Mesenchymal stem cell (in vitro differentiated cells and primary cell): Measurements from ENCODE around the gene SPTLC2.
A peak's percentile ranks its signal among the peaks of the same experiment; 100 is the strongest.
"Not testable (repeated sequence)": the region's sequence is repeated elsewhere in the genome, so short reads cannot be mapped to it uniquely, and the experiment has no call there.

Experiments used
- DNase-seq: peaks from one replicate; pipeline ENCODE4 v3.0.0-alpha.2; 2013
- H2AFZ ChIP-seq: one replicate; pipeline ENCODE4 v1.6.1; 2013; ENCODE audit warnings: low read depth, mild to moderate bottlenecking, control low read depth, inconsistent platforms, low read length, moderate library complexity
- H2AK5ac ChIP-seq: 2 replicates; pipeline ENCODE4 v1.6.1; 2013; ENCODE audit warnings: low read length, moderate library complexity, mild to moderate bottlenecking, inconsistent platforms; ENCODE audit not compliant: severe bottlenecking
- H2BK120ac ChIP-seq: one replicate; pipeline ENCODE4 v1.6.1; 2013; ENCODE audit warnings: low read depth, mild to moderate bottlenecking, inconsistent platforms, low read length, moderate library complexity
- H2BK12ac ChIP-seq, 2 experiments: one replicate each; pipeline ENCODE4 v1.6.1; 2013; ENCODE audit warnings: inconsistent platforms in 2 of 2, low read length in 2 of 2, mild to moderate bottlenecking in 2 of 2, moderate library complexity in 2 of 2, control low read depth in 1 of 2
- H2BK15ac ChIP-seq: one replicate; pipeline ENCODE4 v1.6.1; 2013; ENCODE audit warnings: mild to moderate bottlenecking, low read depth, inconsistent platforms; ENCODE audit not compliant: poor library complexity, severe bottlenecking
- H2BK5ac ChIP-seq: 2 replicates; pipeline ENCODE4 v1.6.1; 2013; ENCODE audit warnings: low read depth, mild to moderate bottlenecking, low read length, control low read depth, inconsistent platforms; ENCODE audit not compliant: poor library complexity, severe bottlenecking
- H3K14ac ChIP-seq, 2 experiments: one replicate each; pipeline ENCODE4 v1.6.1; 2013; ENCODE audit warnings: inconsistent platforms in 2 of 2, low read length in 2 of 2, control low read depth in 1 of 2, mild to moderate bottlenecking in 1 of 2, moderate library complexity in 1 of 2
- H3K18ac ChIP-seq, 2 experiments: one replicate each; pipeline ENCODE4 v1.6.1; 2013; ENCODE audit warnings: inconsistent platforms in 2 of 2, low read length in 2 of 2, control low read depth in 1 of 2, low read depth in 1 of 2, mild to moderate bottlenecking in 1 of 2
- H3K23ac ChIP-seq, 2 experiments: one replicate each; pipeline ENCODE4 v1.6.1; 2013; ENCODE audit warnings: inconsistent platforms in 2 of 2, low read length in 2 of 2, mild to moderate bottlenecking in 2 of 2, moderate library complexity in 2 of 2, control low read depth in 1 of 2
- H3K27ac ChIP-seq: 2 replicates; pipeline ENCODE4 v1.5.1; 2013; ENCODE audit warnings: mild to moderate bottlenecking, moderate library complexity, low read length, control low read depth, inconsistent platforms; ENCODE audit not compliant: poor library complexity, severe bottlenecking
- H3K27me3 ChIP-seq, 2 experiments: 2 replicates each; pipeline versions ENCODE4 v1.6.1 to v1.7.0; 2013; ENCODE audit warnings: low read length in 2 of 2, mild to moderate bottlenecking in 2 of 2, moderate library complexity in 2 of 2, control low read depth in 1 of 2, inconsistent platforms in 1 of 2; ENCODE audit not compliant: control insufficient read depth in 1 of 2, insufficient read depth in 1 of 2
- H3K36me3 ChIP-seq, 2 experiments: 2 replicates each; pipeline versions ENCODE4 v1.6.1 to v1.7.0; 2013; ENCODE audit warnings: low read length in 2 of 2, control low read depth in 1 of 2, inconsistent platforms in 1 of 2, low read depth in 1 of 2, mild to moderate bottlenecking in 1 of 2; ENCODE audit not compliant: insufficient read depth in 2 of 2, control insufficient read depth in 1 of 2
- H3K4ac ChIP-seq, 2 experiments: one replicate each; pipeline ENCODE4 v1.6.1; 2013; ENCODE audit warnings: inconsistent platforms in 2 of 2, low read length in 2 of 2, mild to moderate bottlenecking in 2 of 2, moderate library complexity in 2 of 2, control low read depth in 1 of 2, low read depth in 1 of 2
- H3K4me1 ChIP-seq: 2 replicates; pipeline ENCODE4 v1.6.1; 2013; ENCODE audit warnings: low read depth, low read length, control low read depth; ENCODE audit not compliant: control insufficient read depth, insufficient read depth
- H3K4me2 ChIP-seq: 2 replicates; pipeline ENCODE4 v1.6.1; 2013; ENCODE audit warnings: low read length, mild to moderate bottlenecking, inconsistent platforms; ENCODE audit not compliant: poor library complexity, severe bottlenecking
- H3K4me3 ChIP-seq, 2 experiments: 2 replicates each; pipeline versions ENCODE4 v1.5.1 to v1.7.0; 2013; ENCODE audit warnings: low read length in 2 of 2, mild to moderate bottlenecking in 2 of 2, control low read depth in 1 of 2, low read depth in 1 of 2; ENCODE audit not compliant: insufficient read depth in 1 of 2
- H3K79me1 ChIP-seq: replicated peaks from 2 replicates; pipeline ENCODE4 v1.6.1; 2013; ENCODE audit warnings: mild to moderate bottlenecking, control low read depth, low read length, inconsistent platforms; ENCODE audit not compliant: poor library complexity, severe bottlenecking
- H3K9ac ChIP-seq: 2 replicates; pipeline ENCODE4 v1.7.0; 2013; ENCODE audit warnings: mild to moderate bottlenecking, low read length, moderate library complexity
- H3K9me3 ChIP-seq: 2 replicates; pipeline ENCODE4 v1.7.0; 2013; ENCODE audit warnings: mild to moderate bottlenecking, low read length; ENCODE audit not compliant: control insufficient read depth
- H4K8ac ChIP-seq: one replicate; pipeline ENCODE4 v1.6.1; 2013; ENCODE audit warnings: inconsistent platforms, mild to moderate bottlenecking, low read length, moderate library complexity
- H4K91ac ChIP-seq: one replicate; pipeline ENCODE4 v1.6.1; 2013; ENCODE audit warnings: mild to moderate bottlenecking, low read length, inconsistent platforms
- WGBS: methylation state at CpG from one replicate; pipeline ENCODE4 v1.1.7; 2013; ENCODE audit warnings: mixed read lengths; 5-methylcytosine and 5-hydroxymethylcytosine counted together

SPTLC2 gene

DNA sequence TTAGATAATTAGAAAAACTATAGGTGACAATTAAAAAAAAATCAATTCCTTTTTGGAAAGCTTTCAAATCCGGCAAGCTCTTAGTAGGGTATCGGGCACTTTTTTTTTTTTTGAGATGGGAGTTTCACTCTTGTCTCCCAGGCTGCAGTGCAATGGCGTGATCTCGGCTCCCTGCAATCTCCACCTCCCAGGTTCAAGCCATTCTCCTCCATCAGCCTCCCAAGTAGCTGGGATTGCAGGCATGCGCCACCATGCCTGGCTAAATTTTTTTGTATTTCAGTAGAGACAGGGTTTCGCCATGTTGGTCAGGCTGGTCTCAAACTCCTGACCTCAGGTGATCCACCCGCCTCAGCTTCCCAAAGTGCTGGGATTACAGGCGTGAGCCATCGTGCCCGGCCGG, 71.3 kb downstream of the SPTLC2 start:
- H3K9me3 ChIP-seq, DNase-seq, H4K91ac ChIP-seq, H3K4me1 ChIP-seq, H3K9ac ChIP-seq, H2BK5ac ChIP-seq, H2AFZ ChIP-seq, H3K27me3 ChIP-seq, H4K8ac ChIP-seq, H3K27ac ChIP-seq, H2BK12ac ChIP-seq, H3K23ac ChIP-seq, H2AK5ac ChIP-seq, H3K4ac ChIP-seq, H3K4me2 ChIP-seq, H3K14ac ChIP-seq, H3K18ac ChIP-seq, H2BK120ac ChIP-seq, H2BK15ac ChIP-seq, H3K4me3 ChIP-seq: not testable (repeated sequence)
- WGBS = 90% methylated on average over 7 of the region's 11 CpGs
- H3K36me3 ChIP-seq = peaks cover 10 to 47% of the 10 kb centered on the region in 2 experiments
- H3K79me1 ChIP-seq = peaks cover 29% of the 10 kb centered on the region

DNA sequence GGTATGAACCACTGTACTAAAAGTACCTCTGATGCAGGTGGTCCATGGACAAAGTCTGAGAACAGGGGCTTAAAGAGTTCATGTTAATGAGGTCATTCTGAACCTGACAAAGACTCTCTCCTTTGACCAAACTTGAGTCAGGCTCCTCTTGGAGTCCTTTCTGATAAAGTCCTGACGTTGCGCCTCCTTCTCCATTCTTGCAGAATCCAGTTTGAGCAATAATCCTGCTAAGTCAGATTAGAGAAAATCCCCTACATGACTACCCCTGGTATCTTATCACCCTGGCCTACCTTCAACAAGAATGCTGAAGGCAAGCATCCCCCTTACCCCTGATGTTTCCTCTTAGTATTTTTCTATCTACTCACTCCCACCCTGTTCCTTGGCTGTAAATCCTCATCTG, 71.9 kb downstream of the SPTLC2 start:
- H3K23ac ChIP-seq = no peak overlapping the region
- H3K4ac ChIP-seq = no peak overlapping the region
- peaks cover 10 to 44% of the 10 kb centered on the region in 2 experiments for H3K36me3 ChIP-seq
- no peak overlapping the region for H3K4me2 ChIP-seq
- WGBS = 97% methylated on average over 2 of the region's 2 CpGs
- H4K8ac ChIP-seq = no peak overlapping the region
- H2AFZ ChIP-seq = no peak overlapping the region
- no peaks in the 10 kb centered on the region for H3K27me3 ChIP-seq
- no peaks in the 10 kb centered on the region for H3K9me3 ChIP-seq
- no peak overlapping the region for H2BK5ac ChIP-seq
- no peak overlapping the region for H3K14ac ChIP-seq
- no peak overlapping the region for H2BK12ac ChIP-seq
- H3K79me1 ChIP-seq = peaks cover 31% of the 10 kb centered on the region
- H2BK120ac ChIP-seq = no peak overlapping the region
- H3K18ac ChIP-seq = no peak overlapping the region
- no peak overlapping the region for H3K9ac ChIP-seq
- H4K91ac ChIP-seq = no peak overlapping the region
- H3K27ac ChIP-seq = no peak overlapping the region
- H3K4me3 ChIP-seq = no peak overlapping the region
- H2BK15ac ChIP-seq = no peak overlapping the region
- no peak overlapping the region for H2AK5ac ChIP-seq
- DNase-seq = no peak
- H3K4me1 ChIP-seq = peaks cover 4% of the 10 kb centered on the region

GRCh38 chr14:77543637-77544334, 72.7 kb downstream of the SPTLC2 start:
- Histone ChIP-seq H2AK5ac (no peak overlapping the region), H3K9me3 (no peaks in the 10 kb centered on the region), H2BK5ac (no peak overlapping the region), H3K27me3 (no peaks in the 10 kb centered on the region), H2BK15ac (no peak overlapping the region), H4K91ac (no peak overlapping the region), H2AFZ (no peak overlapping the region), H3K4me3 (no peak overlapping the region), H3K4me1 (no peaks in the 10 kb centered on the region), H3K27ac (no peak overlapping the region), H4K8ac (no peak overlapping the region), H3K14ac (peak overlapping the region in 1 of 2 experiments; percentile 8), H3K36me3 (peaks cover 5 to 36% of the 10 kb centered on the region in 2 experiments), H3K79me1 (peaks cover 26% of the 10 kb centered on the region), H2BK12ac (peak overlapping the region in 1 of 2 experiments; percentile 39), H3K4ac (no peak overlapping the region), H3K4me2 (no peak overlapping the region), H3K9ac (no peak overlapping the region), H3K23ac (no peak overlapping the region), H2BK120ac (no peak overlapping the region), H3K18ac (no peak overlapping the region)
- peak; percentile 18 for DNase-seq
- 98% methylated on average over 3 of the region's 3 CpGs for WGBS

DNA sequence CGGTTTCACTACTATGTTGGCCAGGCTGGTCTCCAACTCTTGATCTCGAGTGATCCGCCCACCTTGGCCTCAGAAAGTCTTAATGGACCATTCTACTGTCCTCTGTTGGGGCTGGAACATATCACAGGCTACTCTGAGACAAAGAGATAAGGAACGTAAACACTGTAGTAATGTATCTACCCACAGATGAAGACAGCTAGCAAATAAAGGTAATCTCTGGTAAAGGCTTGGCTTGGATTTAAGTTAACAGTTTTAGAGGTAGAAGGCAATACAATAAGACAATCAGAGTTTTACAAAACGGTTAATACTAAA, 73.2 kb downstream of the SPTLC2 start:
- H2BK12ac ChIP-seq = no peak overlapping the region
- H2BK15ac ChIP-seq = no peak overlapping the region
- H3K14ac ChIP-seq = no peak overlapping the region
- no peaks in the 10 kb centered on the region for H3K9me3 ChIP-seq
- H3K4me1 ChIP-seq = no peaks in the 10 kb centered on the region
- H2BK5ac ChIP-seq = no peak overlapping the region
- no peak overlapping the region for H2BK120ac ChIP-seq
- no peak overlapping the region for H3K4ac ChIP-seq
- H4K8ac ChIP-seq = no peak overlapping the region
- peak; percentile 30 for DNase-seq
- H3K27me3 ChIP-seq = no peaks in the 10 kb centered on the region
- H3K4me2 ChIP-seq = no peak overlapping the region
- H3K36me3 ChIP-seq = peaks cover 5 to 30% of the 10 kb centered on the region in 2 experiments
- H3K9ac ChIP-seq = no peak overlapping the region
- 70% methylated on average over 3 of the region's 5 CpGs for WGBS
- H2AFZ ChIP-seq = no peak overlapping the region
- H2AK5ac ChIP-seq = no peak overlapping the region
- H4K91ac ChIP-seq = no peak overlapping the region
- H3K23ac ChIP-seq = no peak overlapping the region
- H3K18ac ChIP-seq = no peak overlapping the region
- H3K4me3 ChIP-seq = no peak overlapping the region
- H3K27ac ChIP-seq = no peak overlapping the region
- peaks cover 25% of the 10 kb centered on the region for H3K79me1 ChIP-seq
